Panc1 (cell line): Measurements from ENCODE around the gene MMP17. TPM values are rescaled to one million over a fixed set of nuclear protein-coding genes. Genes with fewer than 3 reads are reported as not detected.

Experiments used
- ATAC-seq: fragments of 200-7000 bp; cut with Tn5 transposase; 2 replicates; pipeline ENCODE4 v1.9.1; 2020; ENCODE audit warnings: mild to moderate bottlenecking, moderate library complexity
- BruUV-seq: library from RNA; stranded (reverse); fragments of 400-500 nt; replicated peaks from 2 replicates; lab custom pipeline; 2021; lab: Mats Ljungman, UMichigan
- CTCF ChIA-PET: fragments of 300-600 bp; sonication (Branson Sonifier 250); formaldehyde crosslinking; loops from one replicate; lab custom pipeline; 2022; ENCODE audit warnings: antibody characterized with exemption; lab: Charles Lee
- POLR2A ChIA-PET: fragments of 300-600 bp; sonication (Branson Sonifier 250); formaldehyde crosslinking; loops from one replicate; lab custom pipeline; 2022; ENCODE audit warnings: antibody characterized with exemption; lab: Charles Lee
- DNase-seq: peaks from one replicate; pipeline ENCODE4 v3.0.0-alpha.2; 2010; ENCODE audit warnings: low read depth, low spot score
- H3K27ac ChIP-seq: 2 replicates; pipeline ENCODE4 v1.5.1; 2011; ENCODE audit warnings: mild to moderate bottlenecking, low read length, inconsistent platforms
- H3K27me3 ChIP-seq: fragments of 200-500 bp; sonication (Bioruptor generic); 2 replicates; pipeline ENCODE4 v1.6.0; 2014; ENCODE audit warnings: low read length, inconsistent platforms; ENCODE audit not compliant: control insufficient read depth, insufficient read depth
- H3K36me3 ChIP-seq: fragments of 200-500 bp; sonication (Bioruptor generic); 2 replicates; pipeline ENCODE4 v1.5.1; 2014; ENCODE audit warnings: inconsistent platforms, mild to moderate bottlenecking, low read length, moderate library complexity; ENCODE audit not compliant: control insufficient read depth, insufficient read depth
- H3K4me1 ChIP-seq: 2 replicates; pipeline ENCODE4 v1.5.1; 2011; ENCODE audit warnings: inconsistent platforms, mild to moderate bottlenecking, low read length, moderate library complexity; ENCODE audit not compliant: control insufficient read depth, insufficient read depth
- H3K4me3 ChIP-seq, 2 experiments: 2 replicates each; pipeline ENCODE4 v1.5.1; 2011 to 2012; ENCODE audit warnings: low read depth in 2 of 2, low read length in 2 of 2, mild to moderate bottlenecking in 2 of 2, inconsistent platforms in 1 of 2, moderate library complexity in 1 of 2
- H3K9me3 ChIP-seq: fragments of 200-500 bp; sonication (Bioruptor generic); 2 replicates; pipeline ENCODE4 v1.5.1; 2014; ENCODE audit warnings: low read depth, mild to moderate bottlenecking, inconsistent platforms, low read length, moderate library complexity; ENCODE audit not compliant: control insufficient read depth, insufficient read depth
- POLR2AphosphoS5 ChIP-seq: IDR thresholded peaks from 2 replicates; pipeline ENCODE4 v1.6.1; 2012; ENCODE audit warnings: mild to moderate bottlenecking, low read depth, low read length, moderate library complexity
- SIN3A ChIP-seq: IDR thresholded peaks from 2 replicates; pipeline ENCODE4 v1.6.1; 2012; ENCODE audit warnings: low read depth, mild to moderate bottlenecking, low read length, moderate library complexity, borderline replicate concordance; ENCODE audit not compliant: insufficient read depth
- TCF7L2 ChIP-seq: IDR thresholded peaks from 2 replicates; pipeline ENCODE4 v1.6.1; 2011; ENCODE audit warnings: mild to moderate bottlenecking, low read depth, low read length, inconsistent platforms
- in situ Hi-C: cut with HindIII; loops from 2 replicates; pipeline ENCODE4 v1.10.0; 2016; ENCODE audit warnings: low sequenced_read_pairs, low pct_unique_long_range_greater_than_20kb
- intact Hi-C: fragments of 100-400 bp; cut with micrococcal nuclease; formaldehyde crosslinking; loops from one replicate; pipeline ENCODE4 v1.10.0; 2022; ENCODE audit not compliant: unreplicated experiment
- total RNA-seq: library from RNA; stranded (reverse); gene quantifications from one replicate; pipeline ENCODE4 v1.2.1, GENCODE V29; 2021; ENCODE audit not compliant: unreplicated experiment
- TF ChIP-seq, protein P1 (sequence below): fragments of 450-650 bp; IDR thresholded peaks from 2 replicates; pipeline ENCODE4 v1.5.1; 2017; ENCODE audit warnings: mild to moderate bottlenecking
- TF ChIP-seq, protein P2 (sequence below), 2 experiments: IDR thresholded peaks; 2 replicates each; pipeline ENCODE4 v1.6.1; 2011 to 2012; ENCODE audit warnings: low read depth in 2 of 2, control low read depth in 1 of 2, low read length in 1 of 2, mild to moderate bottlenecking in 1 of 2, moderate library complexity in 1 of 2; ENCODE audit not compliant: insufficient read depth in 1 of 2

MMP17 gene
- total RNA-seq, 1 experiment from 2014 or later = 30.0 TPM

DNA sequence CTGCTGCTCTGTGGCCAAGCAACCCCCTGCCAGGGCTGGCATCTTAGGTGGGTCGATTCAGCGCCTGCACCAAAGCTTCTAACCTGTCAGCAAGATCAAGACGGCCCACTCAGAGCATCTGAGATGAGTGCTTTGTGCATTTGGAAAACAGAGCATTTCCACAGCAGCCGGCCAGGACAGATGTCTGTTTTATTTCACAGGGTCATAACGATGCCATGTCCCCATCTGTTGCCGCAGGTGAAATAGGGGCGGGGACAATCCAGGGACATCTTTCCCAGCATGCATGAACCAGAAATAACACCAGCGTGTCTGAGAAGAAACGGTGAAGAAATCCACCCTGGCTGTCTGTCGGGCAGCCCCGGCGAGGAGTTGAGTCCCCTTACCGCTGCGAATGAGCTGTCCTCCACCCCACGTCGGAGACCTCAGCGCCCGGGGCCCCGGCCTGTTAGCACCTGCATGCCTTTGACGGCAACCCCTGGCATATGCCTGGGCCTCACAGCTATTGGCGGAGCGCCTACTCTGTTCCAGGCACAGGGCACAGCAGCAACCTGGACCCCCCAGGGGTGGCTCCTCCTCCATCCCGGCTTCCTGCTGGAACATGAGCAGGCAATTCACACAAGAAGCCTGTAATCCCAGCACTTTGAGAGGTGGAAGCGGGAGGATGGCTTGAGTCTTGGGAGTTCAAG, 35.7 kb downstream of the MMP17 start:
- DNase-seq (no peak), ATAC-seq (no peak)
- in situ Hi-C loops (no loop called here), intact Hi-C loops (no loop called here)
- H3K9me3 ChIP-seq = no peaks in the 10 kb centered on the region
- POLR2A ChIA-PET = no interaction called here
- H3K4me1 ChIP-seq = peaks cover 43% of the 10 kb centered on the region
- no peak overlapping the region for H3K4me3 ChIP-seq
- H3K27ac ChIP-seq = no peak overlapping the region; the same call in 1 of the 2 replicates
- CTCF ChIA-PET = no interaction called here
- no peaks in the 10 kb centered on the region for H3K36me3 ChIP-seq
- no peaks in the 10 kb centered on the region for H3K27me3 ChIP-seq
- TF ChIP-seq POLR2AphosphoS5 (no peak), TCF7L2 (no peak), SIN3A (no peak)
- TF ChIP-seq, protein P1, sequence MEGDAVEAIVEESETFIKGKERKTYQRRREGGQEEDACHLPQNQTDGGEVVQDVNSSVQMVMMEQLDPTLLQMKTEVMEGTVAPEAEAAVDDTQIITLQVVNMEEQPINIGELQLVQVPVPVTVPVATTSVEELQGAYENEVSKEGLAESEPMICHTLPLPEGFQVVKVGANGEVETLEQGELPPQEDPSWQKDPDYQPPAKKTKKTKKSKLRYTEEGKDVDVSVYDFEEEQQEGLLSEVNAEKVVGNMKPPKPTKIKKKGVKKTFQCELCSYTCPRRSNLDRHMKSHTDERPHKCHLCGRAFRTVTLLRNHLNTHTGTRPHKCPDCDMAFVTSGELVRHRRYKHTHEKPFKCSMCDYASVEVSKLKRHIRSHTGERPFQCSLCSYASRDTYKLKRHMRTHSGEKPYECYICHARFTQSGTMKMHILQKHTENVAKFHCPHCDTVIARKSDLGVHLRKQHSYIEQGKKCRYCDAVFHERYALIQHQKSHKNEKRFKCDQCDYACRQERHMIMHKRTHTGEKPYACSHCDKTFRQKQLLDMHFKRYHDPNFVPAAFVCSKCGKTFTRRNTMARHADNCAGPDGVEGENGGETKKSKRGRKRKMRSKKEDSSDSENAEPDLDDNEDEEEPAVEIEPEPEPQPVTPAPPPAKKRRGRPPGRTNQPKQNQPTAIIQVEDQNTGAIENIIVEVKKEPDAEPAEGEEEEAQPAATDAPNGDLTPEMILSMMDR = no peak
- TF ChIP-seq, protein P2, sequence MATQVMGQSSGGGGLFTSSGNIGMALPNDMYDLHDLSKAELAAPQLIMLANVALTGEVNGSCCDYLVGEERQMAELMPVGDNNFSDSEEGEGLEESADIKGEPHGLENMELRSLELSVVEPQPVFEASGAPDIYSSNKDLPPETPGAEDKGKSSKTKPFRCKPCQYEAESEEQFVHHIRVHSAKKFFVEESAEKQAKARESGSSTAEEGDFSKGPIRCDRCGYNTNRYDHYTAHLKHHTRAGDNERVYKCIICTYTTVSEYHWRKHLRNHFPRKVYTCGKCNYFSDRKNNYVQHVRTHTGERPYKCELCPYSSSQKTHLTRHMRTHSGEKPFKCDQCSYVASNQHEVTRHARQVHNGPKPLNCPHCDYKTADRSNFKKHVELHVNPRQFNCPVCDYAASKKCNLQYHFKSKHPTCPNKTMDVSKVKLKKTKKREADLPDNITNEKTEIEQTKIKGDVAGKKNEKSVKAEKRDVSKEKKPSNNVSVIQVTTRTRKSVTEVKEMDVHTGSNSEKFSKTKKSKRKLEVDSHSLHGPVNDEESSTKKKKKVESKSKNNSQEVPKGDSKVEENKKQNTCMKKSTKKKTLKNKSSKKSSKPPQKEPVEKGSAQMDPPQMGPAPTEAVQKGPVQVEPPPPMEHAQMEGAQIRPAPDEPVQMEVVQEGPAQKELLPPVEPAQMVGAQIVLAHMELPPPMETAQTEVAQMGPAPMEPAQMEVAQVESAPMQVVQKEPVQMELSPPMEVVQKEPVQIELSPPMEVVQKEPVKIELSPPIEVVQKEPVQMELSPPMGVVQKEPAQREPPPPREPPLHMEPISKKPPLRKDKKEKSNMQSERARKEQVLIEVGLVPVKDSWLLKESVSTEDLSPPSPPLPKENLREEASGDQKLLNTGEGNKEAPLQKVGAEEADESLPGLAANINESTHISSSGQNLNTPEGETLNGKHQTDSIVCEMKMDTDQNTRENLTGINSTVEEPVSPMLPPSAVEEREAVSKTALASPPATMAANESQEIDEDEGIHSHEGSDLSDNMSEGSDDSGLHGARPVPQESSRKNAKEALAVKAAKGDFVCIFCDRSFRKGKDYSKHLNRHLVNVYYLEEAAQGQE (IDR thresholded peaks at IDR 0.05; ENCODE audit: insufficient read depth in 1 of 2, low read depth in 2 of 2, low read length in 1 of 2) = no peak
- BruUV-seq = no TSS peak

DNA sequence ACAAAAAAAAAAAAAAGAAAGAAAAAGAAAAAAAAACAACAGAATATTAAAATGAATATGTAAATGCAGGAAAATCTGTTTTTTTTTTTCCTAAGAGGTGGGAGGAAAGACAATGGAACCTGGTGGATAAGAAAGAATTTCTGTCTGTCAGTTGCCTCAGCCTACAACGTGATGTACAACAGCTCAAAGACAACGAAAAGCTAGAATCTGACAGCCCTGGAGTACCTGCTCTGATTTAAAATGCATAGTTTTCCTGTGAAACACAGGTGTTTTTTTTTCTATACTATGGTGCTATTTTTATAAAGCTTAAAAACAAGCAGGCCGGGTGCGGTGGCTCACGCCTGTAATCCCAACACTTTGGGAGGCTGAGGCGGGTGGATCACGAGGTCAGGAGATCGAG, 36.3 kb downstream of the MMP17 start:
- intact Hi-C loops (no loop called here), in situ Hi-C loops (no loop called here)
- ChIA-PET CTCF (interaction anchor here (0.5 kb wide), 1 partner anchor 64 kb away, joined by 8 read pairs; no protein-coding TSS in a partner anchor), POLR2A (interaction anchor here (0.6 kb wide), 1 partner anchor 47 kb away, joined by 3 read pairs; no protein-coding TSS in a partner anchor)
- Histone ChIP-seq H3K27ac (peak overlapping the region; percentile 26; the same call in 1 of the 2 replicates), H3K4me1 (peaks cover 43% of the 10 kb centered on the region), H3K36me3 (no peaks in the 10 kb centered on the region), H3K4me3 (no peak overlapping the region), H3K27me3 (no peaks in the 10 kb centered on the region), H3K9me3 (no peaks in the 10 kb centered on the region)
- ATAC-seq = no peak
- BruUV-seq = no TSS peak
- TF ChIP-seq TCF7L2 = no peak
- TF ChIP-seq, protein P1 = no peak
- TF ChIP-seq SIN3A = no peak
- TF ChIP-seq, protein P2 (IDR thresholded peaks at IDR 0.05; ENCODE audit: insufficient read depth in 1 of 2, low read depth in 2 of 2, low read length in 1 of 2) = no peak
- no peak for TF ChIP-seq POLR2AphosphoS5
- no peak for DNase-seq
